Measurements from ENCODE around the gene RPL7A. TPM values are rescaled to one million over a fixed set of nuclear protein-coding genes. Genes with fewer than 3 reads are reported as not detected.

The RPL7A gene
- total and polyA plus RNA-seq, 2 of the 13 experiments (the other 11 are each of a cell fraction or from before 2014, with no cell fraction given), result 2,401 to 2,938 TPM

- TF ChIP-seq SIX1 (CRISPR knock-in tag; IDR thresholded peaks at IDR 0.05; ENCODE audit: borderline replicate concordance) (no peak), ZNF616 (CRISPR knock-in tag; IDR thresholded peaks at IDR 0.05; ENCODE audit: low read depth) (no peak), NCOA5 (CRISPR knock-in tag; IDR thresholded peaks at IDR 0.05) (no peak), FOXP4 (CRISPR knock-in tag; IDR thresholded peaks at IDR 0.05) (no peak), ZNF629 (CRISPR knock-in tag; conservative IDR thresholded peaks at IDR 0.05) (no peak), GZF1 (CRISPR knock-in tag; IDR thresholded peaks at IDR 0.05) (no peak), MYC (CRISPR knock-in tag; IDR thresholded peaks at IDR 0.05; ENCODE audit: borderline replicate concordance) (peak; percentile 44; the same call in 1 of the 2 replicates), ZNF138 (CRISPR knock-in tag; IDR thresholded peaks at IDR 0.05; ENCODE audit: low read depth) (peak; percentile 65; the same call in 1 of the 2 replicates), BRF2 (CRISPR knock-in tag; IDR thresholded peaks at IDR 0.05) (no peak), ZBTB39 (CRISPR knock-in tag; IDR thresholded peaks at IDR 0.05) (peak; percentile 30; the same call in 1 of the 2 replicates), ZNF124 (CRISPR knock-in tag; IDR thresholded peaks at IDR 0.05) (no peak), ZNF549 (CRISPR knock-in tag; IDR thresholded peaks at IDR 0.05) (no peak), ZFP82 (CRISPR knock-in tag; IDR thresholded peaks at IDR 0.05; ENCODE audit: borderline replicate concordance) (no peak), BRCA1 (CRISPR knock-in tag; IDR thresholded peaks at IDR 0.05) (no peak), SP4 (CRISPR knock-in tag; IDR thresholded peaks at IDR 0.05) (no peak), ZNF770 (CRISPR knock-in tag; IDR thresholded peaks at IDR 0.05) (no peak), TIGD3 (CRISPR knock-in tag; IDR thresholded peaks at IDR 0.05; ENCODE audit: borderline replicate concordance) (no peak), TMF1 (CRISPR knock-in tag; IDR thresholded peaks at IDR 0.05; ENCODE audit: low read depth) (no peak), ZEB1 (IDR thresholded peaks at IDR 0.05; ENCODE audit: insufficient replicate concordance, low read depth) (no peak), PHF5A (CRISPR knock-in tag; IDR thresholded peaks at IDR 0.05; ENCODE audit: low read depth, unreplicated experiment) (no peak)
Observed at GRCh38 chr9:133359399-133360175, 11.6 kb downstream of the RPL7A start (continued).

All from HepG2 (cell line).